PC-9 (cell line): ENCODE data around the gene MAN1C1.

ENCODE experiments used
- EZH2 ChIP-seq: fragments of 200-600 bp; sonication (generic); IDR thresholded peaks from 2 replicates; pipeline ENCODE4 v1.8.0; 2017; ENCODE audit warnings: antibody characterized with exemption, low read depth
- TF ChIP-seq, protein P1 (sequence below): fragments of 200-600 bp; sonication (generic); conservative IDR thresholded peaks from 2 replicates; pipeline ENCODE4 v1.6.1; 2017; ENCODE audit warnings: mixed run types, antibody characterized with exemption, mild to moderate bottlenecking, moderate library complexity

DNA sequence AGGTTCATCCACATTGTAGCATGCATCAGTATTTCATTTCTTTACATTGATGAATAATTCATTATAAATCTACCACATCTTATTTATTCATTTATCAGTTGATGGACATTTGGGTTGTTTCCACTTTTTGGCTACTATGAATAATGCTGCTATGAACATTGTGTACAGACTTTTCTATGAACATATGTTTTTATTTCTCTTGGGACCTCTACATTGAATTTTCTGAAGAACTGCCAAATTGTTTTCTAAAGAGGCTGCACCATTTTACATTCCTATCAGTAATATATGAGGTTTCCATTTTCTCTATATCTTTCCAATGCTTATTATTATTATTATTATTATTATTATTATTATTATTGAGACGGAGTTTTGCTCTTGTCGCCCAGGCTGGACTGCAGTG, 102.1 kb downstream of the MAN1C1 start:
- TF ChIP-seq, protein P1, sequence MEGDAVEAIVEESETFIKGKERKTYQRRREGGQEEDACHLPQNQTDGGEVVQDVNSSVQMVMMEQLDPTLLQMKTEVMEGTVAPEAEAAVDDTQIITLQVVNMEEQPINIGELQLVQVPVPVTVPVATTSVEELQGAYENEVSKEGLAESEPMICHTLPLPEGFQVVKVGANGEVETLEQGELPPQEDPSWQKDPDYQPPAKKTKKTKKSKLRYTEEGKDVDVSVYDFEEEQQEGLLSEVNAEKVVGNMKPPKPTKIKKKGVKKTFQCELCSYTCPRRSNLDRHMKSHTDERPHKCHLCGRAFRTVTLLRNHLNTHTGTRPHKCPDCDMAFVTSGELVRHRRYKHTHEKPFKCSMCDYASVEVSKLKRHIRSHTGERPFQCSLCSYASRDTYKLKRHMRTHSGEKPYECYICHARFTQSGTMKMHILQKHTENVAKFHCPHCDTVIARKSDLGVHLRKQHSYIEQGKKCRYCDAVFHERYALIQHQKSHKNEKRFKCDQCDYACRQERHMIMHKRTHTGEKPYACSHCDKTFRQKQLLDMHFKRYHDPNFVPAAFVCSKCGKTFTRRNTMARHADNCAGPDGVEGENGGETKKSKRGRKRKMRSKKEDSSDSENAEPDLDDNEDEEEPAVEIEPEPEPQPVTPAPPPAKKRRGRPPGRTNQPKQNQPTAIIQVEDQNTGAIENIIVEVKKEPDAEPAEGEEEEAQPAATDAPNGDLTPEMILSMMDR, result no peak
- TF ChIP-seq EZH2, result no peak
